Body of pancreas (tissue), 4 donors: ENCODE measurements around the gene ORAI3. TPM values are rescaled to one million over a fixed set of nuclear protein-coding genes. Genes with fewer than 3 reads are reported as not detected.

Experiments
- ATAC-seq: fragments of 150-250 bp; one replicate; pipeline ENCODE4 v1.9.1; 2016
- DNase-seq, 4 donors: peaks; one replicate each; pipeline ENCODE4 v3.0.0-alpha.2; 2019
- H3K27ac ChIP-seq, 4 donors: fragments of 200-600 bp; sonication (generic); 1 replicate in 3 of 4; 2 replicates in 1 of 4; pipeline versions ENCODE4 v1.5.1 to v1.6.1; 2016 to 2019; ENCODE audit warnings: mild to moderate bottlenecking in 1 of 4, mixed read lengths in 1 of 4, moderate library complexity in 1 of 4
- H3K27me3 ChIP-seq, 2 donors: fragments of 200-600 bp; sonication (generic); one replicate each; pipeline ENCODE4 v1.6.0; 2016; ENCODE audit warnings: mild to moderate bottlenecking in 1 of 2
- H3K36me3 ChIP-seq, 2 donors: fragments of 200-600 bp; sonication (generic); replicated peaks in 1 of 2; 2 replicates each; pipeline ENCODE4 v1.5.1; 2016; ENCODE audit warnings: low read depth in 2 of 2; ENCODE audit not compliant: insufficient read depth in 1 of 2
- H3K4me1 ChIP-seq: fragments of 200-600 bp; sonication (generic); one replicate; pipeline ENCODE4 v1.6.0; 2016
- H3K4me3 ChIP-seq, 2 donors: fragments of 200-600 bp; sonication (generic); 1 replicate in 1 of 2; 2 replicates in 1 of 2; pipeline ENCODE4 v1.5.1; 2016 to 2019
- H3K9me3 ChIP-seq, 3 donors: fragments of 200-600 bp; sonication (generic); 1 replicate in 2 of 3; 2 replicates in 1 of 3; pipeline ENCODE4 v1.5.1; 2016
- POLR2A ChIP-seq, 3 donors: fragments of 450-650 bp; IDR thresholded peaks; one replicate each; pipeline ENCODE4 v1.6.1; 2016; ENCODE audit warnings: antibody characterized with exemption in 3 of 3, mild to moderate bottlenecking in 2 of 3
- WGBS, 2 donors: methylation state at CpG; one replicate each; pipeline ENCODE4 v1.1.5; 2017; 5-methylcytosine and 5-hydroxymethylcytosine counted together
- intact Hi-C: fragments of 100-400 bp; cut with DNase I; formaldehyde crosslinking; loops from one replicate; pipeline ENCODE4 v1.15.1; 2023
- total RNA-seq, 2 donors: library from RNA; depleted of rRNA; stranded (reverse); fragments of >200 nt; gene quantifications; one replicate each; pipeline ENCODE4 v1.1.0, GENCODE V29; 2016
- TF ChIP-seq, protein P1 (sequence below), 7 experiments: fragments of 450-650 bp in 4 of 7; fragments of 200-600 bp in 3 of 7; sonication (generic) in 3 of 7; IDR thresholded peaks; one replicate each; pipeline ENCODE4 v1.5.1; 2016 to 2019; ENCODE audit warnings: antibody characterized with exemption in 7 of 7

The ORAI3 gene
- total RNA-seq, 2 donors from 2014 or later, result 7.9 to 27.2 TPM

DNA sequence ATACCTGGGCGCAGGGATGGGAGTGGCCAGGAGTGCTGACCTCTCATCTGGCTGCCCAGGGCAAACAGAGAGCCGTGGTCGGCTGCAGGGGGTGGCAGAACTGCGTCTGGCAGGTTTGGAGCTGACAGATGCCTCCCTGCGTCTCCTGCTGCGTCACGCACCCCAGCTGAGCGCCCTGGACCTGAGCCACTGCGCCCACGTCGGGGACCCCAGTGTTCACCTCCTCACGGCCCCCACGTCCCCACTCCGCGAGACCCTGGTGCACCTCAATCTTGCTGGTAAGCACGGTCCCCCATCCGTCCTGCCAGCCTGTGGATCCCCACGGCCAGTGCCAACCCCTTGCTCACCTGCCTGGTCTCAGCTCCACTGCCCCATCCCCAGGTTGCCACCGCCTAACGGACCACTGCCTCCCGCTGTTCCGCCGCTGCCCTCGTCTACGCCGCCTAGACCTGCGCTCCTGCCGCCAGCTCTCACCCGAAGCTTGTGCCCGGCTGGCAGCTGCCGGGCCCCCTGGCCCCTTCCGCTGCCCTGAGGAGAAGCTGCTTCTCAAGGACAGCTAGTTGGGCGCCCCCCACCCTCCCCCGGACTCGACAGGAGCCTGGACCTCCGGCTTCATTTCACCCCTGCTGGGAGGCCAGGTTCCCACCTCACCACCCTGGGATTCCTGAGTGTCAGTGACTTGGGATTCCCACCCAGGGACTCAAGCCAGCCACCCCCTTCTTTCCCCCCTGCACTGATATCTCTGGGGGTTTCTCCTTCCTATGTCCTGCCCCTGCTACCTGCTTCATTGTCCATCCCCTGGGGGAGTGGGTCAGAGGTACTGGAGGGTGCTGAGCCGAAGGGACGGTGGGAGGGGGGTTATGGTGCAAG lies 2.0 kb upstream of the ORAI3 start:
- Histone ChIP-seq H3K27me3 (no peaks in the 10 kb centered on the region), H3K27ac (no peak overlapping the region), H3K4me3 (no peak overlapping the region), H3K4me1 (peaks cover 29% of the 10 kb centered on the region), H3K9me3 (no peaks in the 10 kb centered on the region), H3K36me3 (no peaks in the 10 kb centered on the region)
- 88 to 89% methylated on average over 23 to 35 of the region's 38 CpGs for WGBS, 2 donors
- peak in 1 of 3 donors; percentile 20 for TF ChIP-seq POLR2A (IDR thresholded peaks at IDR 0.05)
- TF ChIP-seq, protein P1, sequence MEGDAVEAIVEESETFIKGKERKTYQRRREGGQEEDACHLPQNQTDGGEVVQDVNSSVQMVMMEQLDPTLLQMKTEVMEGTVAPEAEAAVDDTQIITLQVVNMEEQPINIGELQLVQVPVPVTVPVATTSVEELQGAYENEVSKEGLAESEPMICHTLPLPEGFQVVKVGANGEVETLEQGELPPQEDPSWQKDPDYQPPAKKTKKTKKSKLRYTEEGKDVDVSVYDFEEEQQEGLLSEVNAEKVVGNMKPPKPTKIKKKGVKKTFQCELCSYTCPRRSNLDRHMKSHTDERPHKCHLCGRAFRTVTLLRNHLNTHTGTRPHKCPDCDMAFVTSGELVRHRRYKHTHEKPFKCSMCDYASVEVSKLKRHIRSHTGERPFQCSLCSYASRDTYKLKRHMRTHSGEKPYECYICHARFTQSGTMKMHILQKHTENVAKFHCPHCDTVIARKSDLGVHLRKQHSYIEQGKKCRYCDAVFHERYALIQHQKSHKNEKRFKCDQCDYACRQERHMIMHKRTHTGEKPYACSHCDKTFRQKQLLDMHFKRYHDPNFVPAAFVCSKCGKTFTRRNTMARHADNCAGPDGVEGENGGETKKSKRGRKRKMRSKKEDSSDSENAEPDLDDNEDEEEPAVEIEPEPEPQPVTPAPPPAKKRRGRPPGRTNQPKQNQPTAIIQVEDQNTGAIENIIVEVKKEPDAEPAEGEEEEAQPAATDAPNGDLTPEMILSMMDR (IDR thresholded peaks at IDR 0.05), result no peak
- DNase-seq, result peak in 1 of 4 donors; percentile 44
- intact Hi-C loops, result no loop called here
- no peak for ATAC-seq

- 85 to 88% methylated on average over 3 of the region's 3 CpGs for WGBS, 2 donors
- H3K4me3 ChIP-seq, result no peak overlapping the region
- no peaks in the 10 kb centered on the region for H3K36me3 ChIP-seq
- intact Hi-C loops, result no loop called here
- DNase-seq (no peak), ATAC-seq (no peak)
- H3K9me3 ChIP-seq, result no peaks in the 10 kb centered on the region
- H3K27me3 ChIP-seq, result no peaks in the 10 kb centered on the region
- TF ChIP-seq POLR2A (IDR thresholded peaks at IDR 0.05), result no peak
- TF ChIP-seq, protein P1 (IDR thresholded peaks at IDR 0.05), result no peak
- peak overlapping the region in 3 of 4 donors; percentile 73 to 95 (median 85) for H3K27ac ChIP-seq
- peaks cover 25% of the 10 kb centered on the region for H3K4me1 ChIP-seq
These were observed 1.4 kb upstream of the ORAI3 start for GRCh38 chr16:30947541-30947858.

DNA sequence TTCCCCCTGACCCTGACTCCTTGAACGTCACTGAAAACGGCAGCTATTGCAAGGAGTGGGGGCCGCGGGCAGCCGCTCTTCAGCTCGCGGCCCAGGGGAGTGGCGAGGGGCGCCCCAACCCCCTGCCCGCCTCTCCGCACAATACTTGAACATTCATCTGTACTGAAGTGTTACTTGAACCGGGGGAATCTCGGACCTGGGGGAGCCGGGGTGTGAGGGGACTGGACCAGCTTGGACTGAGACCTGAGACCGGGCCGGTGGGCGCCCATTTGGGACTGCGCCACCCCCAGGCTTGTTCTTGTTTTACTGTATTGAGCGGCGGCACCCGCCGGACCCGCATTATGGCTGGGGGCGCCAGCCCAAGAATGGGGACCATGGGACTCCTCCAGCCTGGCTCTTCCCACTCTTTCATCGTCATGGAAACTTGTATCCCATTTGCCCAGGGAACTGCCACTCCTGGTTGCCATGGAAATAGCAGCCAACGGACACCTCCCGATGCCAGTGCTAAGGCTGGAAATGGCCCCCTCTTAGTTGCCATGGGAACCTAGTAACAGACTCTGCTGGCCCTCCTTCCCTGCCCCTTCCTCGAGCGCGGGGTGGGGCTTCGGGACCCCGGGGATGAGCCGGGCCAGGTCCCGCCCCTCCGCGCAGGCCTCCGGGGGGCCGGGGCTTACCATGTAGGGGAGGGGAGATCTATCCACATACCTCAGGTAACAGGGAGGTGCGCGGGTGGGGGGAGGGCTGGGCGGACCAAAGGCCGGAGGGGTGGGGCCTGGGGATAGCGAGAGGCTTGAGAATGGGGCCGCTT lies 805 bp upstream of the ORAI3 start:
- intact Hi-C loops, result no loop called here
- WGBS, 2 donors, result 35 to 46% methylated on average over 29 to 43 of the region's 44 CpGs
- no peak for TF ChIP-seq POLR2A (IDR thresholded peaks at IDR 0.05)
- TF ChIP-seq, protein P1 (IDR thresholded peaks at IDR 0.05), result no peak
- H3K36me3 ChIP-seq, result no peaks in the 10 kb centered on the region
- H3K4me3 ChIP-seq, result peak overlapping the region; percentile 56 to 71
- H3K9me3 ChIP-seq, result no peaks in the 10 kb centered on the region
- DNase-seq (peak; percentile 88 to 95 (median 92)), ATAC-seq (peak; percentile 77)
- H3K27me3 ChIP-seq, result no peaks in the 10 kb centered on the region
- H3K4me1 ChIP-seq, result peaks cover 25% of the 10 kb centered on the region
- H3K27ac ChIP-seq, result peak overlapping the region; percentile 53 to 95 (median 79)

GRCh38 chr16:30949650-30950515 lies 1.0 kb downstream of the ORAI3 start:
- Histone ChIP-seq H3K4me3 (peak overlapping the region; percentile 56 to 71), H3K4me1 (peaks cover 34% of the 10 kb centered on the region), H3K27me3 (no peaks in the 10 kb centered on the region), H3K9me3 (no peaks in the 10 kb centered on the region), H3K36me3 (no peaks in the 10 kb centered on the region), H3K27ac (peak overlapping the region; percentile 53 to 95 (median 79))
- WGBS, 2 donors, result 2% methylated on average over 20 to 21 of the region's 21 CpGs
- DNase-seq, result peak; percentile 58 to 84 (median 76)
- TF ChIP-seq, protein P1 (IDR thresholded peaks at IDR 0.05), result no peak
- TF ChIP-seq POLR2A (IDR thresholded peaks at IDR 0.05), result peak; percentile 22 to 70 (median 59)
- intact Hi-C loops, result no loop called here
- ATAC-seq, result peak; percentile 30
